AG09319 (cell line): ENCODE measurements around the gene ZNRF3.

ENCODE experiments used
- DNase-seq: peaks from one replicate; pipeline ENCODE4 v3.0.0-alpha.2; 2010; ENCODE audit warnings: low read depth; ENCODE audit errors: extremely low read depth
- CTCF ChIP-seq: IDR thresholded peaks from 2 replicates; pipeline ENCODE4 v1.5.1; 2011; ENCODE audit warnings: low read depth, mild to moderate bottlenecking, inconsistent platforms, low read length, moderate library complexity

The ZNRF3 gene

DNA sequence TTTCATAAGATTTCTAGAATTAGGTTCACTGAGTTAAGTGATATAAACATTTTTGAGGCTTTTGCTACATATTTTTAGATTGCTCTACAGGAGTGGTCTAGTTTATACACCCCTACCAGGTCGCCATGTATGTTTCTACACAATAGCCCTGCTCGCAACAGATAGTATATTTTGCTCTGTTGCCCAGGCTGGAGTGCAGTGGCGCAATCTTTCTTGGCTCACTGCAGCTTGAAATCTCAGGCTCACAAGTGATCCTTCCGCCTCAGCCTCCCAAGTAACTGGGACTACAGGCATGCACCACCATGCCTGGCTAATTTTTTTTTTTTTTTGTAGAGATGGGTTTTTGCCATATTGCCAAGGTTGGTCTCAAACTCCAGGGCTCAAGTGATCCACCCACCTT, 10.4 kb downstream of the ZNRF3 start:
- no peak for DNase-seq
- TF ChIP-seq CTCF: no peak

DNA sequence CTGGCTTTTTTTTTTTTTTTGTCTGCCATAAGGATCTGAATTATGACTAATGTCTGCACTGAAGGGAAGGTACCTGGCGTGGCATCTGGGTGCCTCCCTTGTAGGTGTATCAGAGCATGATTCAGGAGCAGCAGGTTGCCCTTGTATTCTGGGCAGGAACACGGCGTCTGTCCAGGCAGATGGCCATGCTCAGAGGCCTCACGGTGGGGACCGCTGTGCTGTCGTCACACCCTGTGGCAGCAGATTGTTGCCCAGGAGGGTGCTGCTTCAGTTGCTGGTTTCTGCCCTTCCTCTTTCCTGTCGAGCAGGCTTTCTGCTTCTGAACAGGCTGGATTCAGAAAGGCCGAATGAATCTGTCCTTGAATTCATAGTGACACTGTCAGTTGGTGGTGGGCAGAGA, 11.0 kb downstream of the ZNRF3 start:
- DNase-seq: no peak
- TF ChIP-seq CTCF: no peak

- TF ChIP-seq CTCF: no peak
These were observed 11.4 kb downstream of the ZNRF3 start for GRCh38 chr22:28894807-28895206.

DNA sequence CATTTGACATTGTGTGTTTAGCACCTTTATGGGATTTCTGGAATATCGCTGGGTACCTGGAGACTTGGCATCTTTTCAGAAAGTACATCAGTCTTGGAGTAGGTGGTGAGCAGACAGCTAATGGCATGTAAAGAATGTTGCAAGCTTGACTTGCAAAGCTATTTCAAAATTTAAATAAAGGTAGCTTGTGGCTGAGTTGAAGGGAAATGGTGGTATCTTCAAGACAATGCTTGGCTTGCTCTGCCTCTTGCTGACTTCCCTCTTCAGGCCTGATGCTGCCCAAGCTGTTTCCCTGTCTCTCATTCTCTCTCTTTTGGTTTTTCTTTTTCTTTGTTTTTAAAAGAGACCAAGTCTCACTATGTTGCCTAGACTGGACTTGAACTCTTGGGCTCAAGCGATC, 13.2 kb downstream of the ZNRF3 start:
- DNase-seq: no peak
- no peak for TF ChIP-seq CTCF

More at GRCh38 chr22:28894807-28895206, 11.4 kb downstream of the ZNRF3 start:
- no peak for DNase-seq

DNA sequence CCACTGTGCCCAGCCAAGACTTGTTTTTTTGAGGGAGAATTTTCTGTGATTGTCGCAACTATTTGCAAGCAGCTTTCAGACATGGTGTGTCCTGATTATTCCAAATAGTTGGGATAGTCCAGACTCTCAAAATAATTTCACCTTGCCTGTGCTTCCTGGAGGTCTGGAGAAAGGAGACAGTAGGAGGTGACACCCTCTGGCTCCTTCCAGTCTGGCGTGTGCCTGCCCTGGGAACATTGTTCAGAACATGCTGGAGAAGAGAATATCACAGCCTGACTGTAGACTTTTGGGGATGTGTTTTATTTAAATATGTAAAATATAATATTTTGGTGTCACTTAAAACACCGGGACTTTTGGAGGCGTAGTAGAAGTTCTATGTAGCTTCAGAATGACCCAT, 14.9 kb downstream of the ZNRF3 start:
- DNase-seq: no peak
- TF ChIP-seq CTCF: no peak

- no peak for TF ChIP-seq CTCF
- no peak for DNase-seq
These were observed 16.0 kb downstream of the ZNRF3 start for GRCh38 chr22:28899199-28899853.

DNA sequence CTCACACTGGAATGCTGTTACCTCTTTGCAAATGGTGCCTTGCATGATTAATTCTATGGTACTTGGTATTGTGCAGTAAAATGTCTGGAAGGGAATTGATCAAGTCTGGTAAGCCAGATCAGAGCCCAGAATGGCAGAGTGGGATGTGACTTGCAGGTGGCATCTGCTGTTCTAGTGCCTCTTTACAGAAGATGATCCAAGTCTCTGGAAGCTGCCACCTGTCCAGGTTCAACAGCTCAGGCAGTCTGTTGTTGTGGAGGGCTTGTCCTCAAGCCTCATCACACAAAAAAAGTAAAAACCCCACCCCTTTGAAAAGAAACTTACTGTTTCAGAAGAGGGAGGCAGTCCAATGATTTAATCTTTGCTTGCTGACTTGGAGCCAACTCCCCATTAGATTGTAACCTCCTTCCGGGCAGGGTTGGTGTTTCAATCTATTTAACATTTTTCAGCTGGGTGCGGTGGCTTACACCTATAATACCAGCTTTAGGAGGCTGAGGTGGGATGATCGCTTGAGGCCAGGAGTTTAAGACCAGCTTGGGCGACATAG, 17.1 kb downstream of the ZNRF3 start:
- no peak for DNase-seq
- TF ChIP-seq CTCF: no peak
